Osteocyte (in vitro differentiated cells): ENCODE results near the gene DHRS3. TPM values are rescaled to one million over a fixed set of nuclear protein-coding genes. Genes with fewer than 3 reads are reported as not detected.

Source experiments
- DNase-seq: peaks from one replicate; pipeline ENCODE4 v3.0.0; 2021; ENCODE audit warnings: mixed read lengths; ENCODE audit not compliant: unreplicated experiment; ENCODE audit errors: extremely low spot score
- H3K27ac Mint-ChIP-seq: one replicate; pipeline ENCODE4 v1.8.0; 2021; ENCODE audit warnings: mild to moderate bottlenecking, mixed read lengths; ENCODE audit not compliant: unreplicated experiment
- H3K27me3 Mint-ChIP-seq: one replicate; pipeline ENCODE4 v1.8.0; 2021; ENCODE audit warnings: mixed read lengths; ENCODE audit not compliant: unreplicated experiment
- H3K36me3 Mint-ChIP-seq: one replicate; pipeline ENCODE4 v1.8.0; 2021; ENCODE audit warnings: mixed read lengths; ENCODE audit not compliant: unreplicated experiment
- H3K4me1 Mint-ChIP-seq: one replicate; pipeline ENCODE4 v1.8.0; 2021; ENCODE audit warnings: mixed read lengths; ENCODE audit not compliant: unreplicated experiment
- H3K4me3 Mint-ChIP-seq: one replicate; pipeline ENCODE4 v1.8.0; 2021; ENCODE audit warnings: mild to moderate bottlenecking, moderate library complexity, mixed read lengths; ENCODE audit not compliant: unreplicated experiment
- H3K9me3 Mint-ChIP-seq: one replicate; pipeline ENCODE4 v1.8.0; 2021; ENCODE audit warnings: mixed read lengths; ENCODE audit not compliant: unreplicated experiment
- total RNA-seq: library from RNA; stranded (reverse); gene quantifications from 2 replicates; pipeline ENCODE4 v1.2.1, GENCODE V29; 2021
- TF ChIP-seq, protein P1 (sequence below): fragments of 200-600 bp; sonication (generic); IDR thresholded peaks from 2 replicates; pipeline ENCODE4 v1.5.0; 2021; ENCODE audit warnings: antibody characterized with exemption, mild to moderate bottlenecking, moderate library complexity

The DHRS3 gene
- total RNA-seq, 1 donor from 2014 or later = 52.5 TPM

DNA sequence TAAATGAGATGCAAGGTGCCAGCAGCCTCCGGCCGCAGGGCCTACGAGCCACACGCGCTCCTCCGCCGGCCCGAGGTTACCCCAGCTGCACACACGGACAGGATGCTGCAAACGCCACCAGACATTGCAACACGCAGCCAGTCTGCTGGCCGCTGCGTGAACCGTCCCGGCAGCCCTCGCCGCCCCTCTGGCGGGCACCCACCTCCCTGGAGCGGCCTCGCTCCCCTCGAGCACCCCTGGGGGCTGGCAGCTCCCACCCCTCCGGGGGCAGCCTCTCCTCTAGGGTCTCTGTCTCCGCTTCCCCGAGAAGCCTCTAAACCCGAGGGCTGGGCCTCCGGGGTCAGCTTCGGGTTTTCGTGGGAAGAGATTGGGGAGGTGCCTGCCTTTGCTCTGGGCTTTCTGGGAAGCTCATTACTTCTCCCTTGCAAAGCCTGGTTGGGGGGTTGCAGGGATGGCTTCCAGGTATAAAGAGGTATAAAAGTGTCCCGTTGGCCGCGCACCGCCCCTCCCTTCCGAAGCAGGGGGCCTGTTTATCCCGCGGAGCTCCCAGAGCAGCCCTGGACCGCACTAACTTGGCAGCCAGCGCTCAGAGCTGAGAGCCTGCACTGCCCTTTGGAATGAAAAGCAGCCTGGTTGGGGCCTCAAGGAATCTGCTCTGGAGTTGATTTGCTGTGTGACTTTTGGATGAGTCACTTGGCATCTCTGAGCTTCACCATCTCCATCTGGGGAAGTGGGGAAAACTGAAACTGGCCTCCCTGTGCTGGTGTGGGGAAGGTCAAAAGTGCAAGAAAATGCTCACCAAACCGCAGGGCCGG lies 21.8 kb downstream of the DHRS3 start:
- peak overlapping the region; percentile 42 for H3K4me3 Mint-ChIP-seq
- H3K27me3 Mint-ChIP-seq = no peaks in the 10 kb centered on the region
- peaks cover 5% of the 10 kb centered on the region for H3K36me3 Mint-ChIP-seq
- no peaks in the 10 kb centered on the region for H3K9me3 Mint-ChIP-seq
- peak; percentile 92 for DNase-seq
- peak overlapping the region; percentile 78 for H3K27ac Mint-ChIP-seq
- TF ChIP-seq, protein P1, sequence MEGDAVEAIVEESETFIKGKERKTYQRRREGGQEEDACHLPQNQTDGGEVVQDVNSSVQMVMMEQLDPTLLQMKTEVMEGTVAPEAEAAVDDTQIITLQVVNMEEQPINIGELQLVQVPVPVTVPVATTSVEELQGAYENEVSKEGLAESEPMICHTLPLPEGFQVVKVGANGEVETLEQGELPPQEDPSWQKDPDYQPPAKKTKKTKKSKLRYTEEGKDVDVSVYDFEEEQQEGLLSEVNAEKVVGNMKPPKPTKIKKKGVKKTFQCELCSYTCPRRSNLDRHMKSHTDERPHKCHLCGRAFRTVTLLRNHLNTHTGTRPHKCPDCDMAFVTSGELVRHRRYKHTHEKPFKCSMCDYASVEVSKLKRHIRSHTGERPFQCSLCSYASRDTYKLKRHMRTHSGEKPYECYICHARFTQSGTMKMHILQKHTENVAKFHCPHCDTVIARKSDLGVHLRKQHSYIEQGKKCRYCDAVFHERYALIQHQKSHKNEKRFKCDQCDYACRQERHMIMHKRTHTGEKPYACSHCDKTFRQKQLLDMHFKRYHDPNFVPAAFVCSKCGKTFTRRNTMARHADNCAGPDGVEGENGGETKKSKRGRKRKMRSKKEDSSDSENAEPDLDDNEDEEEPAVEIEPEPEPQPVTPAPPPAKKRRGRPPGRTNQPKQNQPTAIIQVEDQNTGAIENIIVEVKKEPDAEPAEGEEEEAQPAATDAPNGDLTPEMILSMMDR = no peak
- H3K4me1 Mint-ChIP-seq = peaks cover 42% of the 10 kb centered on the region

DNA sequence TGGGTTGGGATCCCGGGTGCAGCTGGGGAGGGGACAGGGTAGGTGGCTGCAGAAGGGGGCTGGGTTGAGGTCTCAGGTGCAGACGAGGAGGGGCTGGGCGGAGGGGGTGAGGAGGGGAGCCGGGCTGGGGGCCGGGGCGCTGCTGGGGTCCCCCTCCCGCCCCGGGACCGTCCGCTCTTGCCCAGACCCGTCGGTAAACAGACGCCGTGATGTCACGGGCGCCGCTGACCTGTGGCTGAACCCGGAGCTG lies 22.3 kb downstream of the DHRS3 start:
- no peaks in the 10 kb centered on the region for H3K27me3 Mint-ChIP-seq
- H3K4me3 Mint-ChIP-seq = peak overlapping the region; percentile 42
- no peaks in the 10 kb centered on the region for H3K9me3 Mint-ChIP-seq
- no peak for DNase-seq
- H3K27ac Mint-ChIP-seq = peak overlapping the region; percentile 78
- TF ChIP-seq, protein P1 = no peak
- peaks cover 4% of the 10 kb centered on the region for H3K36me3 Mint-ChIP-seq
- peaks cover 40% of the 10 kb centered on the region for H3K4me1 Mint-ChIP-seq

GRCh38 chr1:12594966-12595756 lies 22.8 kb downstream of the DHRS3 start:
- Mint-ChIP-seq H3K4me3 (peak overlapping the region; percentile 46), H3K27ac (peak overlapping the region; percentile 78), H3K4me1 (peaks cover 40% of the 10 kb centered on the region), H3K36me3 (peaks cover 3% of the 10 kb centered on the region), H3K9me3 (no peaks in the 10 kb centered on the region), H3K27me3 (no peaks in the 10 kb centered on the region)
- no peak for DNase-seq
- TF ChIP-seq, protein P1 = no peak

DNA sequence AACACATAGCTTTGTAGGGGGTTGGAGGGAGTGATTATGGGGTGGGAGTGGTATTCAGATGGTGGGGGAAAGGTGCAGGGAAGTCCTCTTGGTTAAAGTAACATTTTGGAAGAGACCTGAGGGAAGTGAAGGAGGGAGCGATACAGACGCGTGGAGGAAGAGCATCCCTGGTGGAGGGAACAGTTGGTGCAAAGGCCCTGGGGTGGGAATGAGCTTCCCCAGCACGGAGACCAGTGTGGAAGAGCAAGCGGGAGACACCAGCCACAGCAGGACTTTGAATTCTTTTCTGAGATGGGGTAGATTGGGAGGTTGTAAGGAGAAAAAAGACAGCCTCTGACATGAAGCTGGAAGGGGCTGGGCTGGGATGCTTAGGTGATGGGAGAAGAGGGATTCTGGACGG lies 23.5 kb downstream of the DHRS3 start:
- H3K27me3 Mint-ChIP-seq = no peaks in the 10 kb centered on the region
- TF ChIP-seq, protein P1 = no peak
- H3K4me3 Mint-ChIP-seq = peak overlapping the region; percentile 46
- no peak for DNase-seq
- H3K4me1 Mint-ChIP-seq = peaks cover 40% of the 10 kb centered on the region
- H3K36me3 Mint-ChIP-seq = peaks cover 3% of the 10 kb centered on the region
- no peaks in the 10 kb centered on the region for H3K9me3 Mint-ChIP-seq
- H3K27ac Mint-ChIP-seq = peak overlapping the region; percentile 64

- Mint-ChIP-seq H3K36me3 (peaks cover 3% of the 10 kb centered on the region), H3K27me3 (no peaks in the 10 kb centered on the region), H3K4me3 (no peak overlapping the region), H3K27ac (peak overlapping the region; percentile 64), H3K9me3 (no peaks in the 10 kb centered on the region), H3K4me1 (peaks cover 40% of the 10 kb centered on the region)
- TF ChIP-seq, protein P1 = no peak
- DNase-seq = no peak
Measured at GRCh38 chr1:12593621-12594066, 24.4 kb downstream of the DHRS3 start.
